GM12878 (cell line): ENCODE results near the gene ITIH2. TPM values are rescaled to one million over a fixed set of nuclear protein-coding genes. Genes with fewer than 3 reads are reported as not detected.

ENCODE experiments used
- ATAC-seq: fragments of 200-7000 bp; cut with Tn5 transposase; 3 replicates; pipeline ENCODE4 v1.9.1; 2020; ENCODE audit warnings: mild to moderate bottlenecking, moderate library complexity
- BruUV-seq: library from RNA; stranded (reverse); fragments of 400-500 nt; replicated peaks from 2 replicates; lab custom pipeline; 2021; lab: Mats Ljungman, UMichigan
- CTCF ChIA-PET: fragments of 300-600 bp; sonication (Branson Sonifier 250); formaldehyde crosslinking; extraction: SDS; loops from one replicate; lab custom pipeline; 2021; ENCODE audit warnings: inconsistent platforms; lab: Yijun Ruan, JAX
- POLR2A ChIA-PET: fragments of 350-600 bp; formaldehyde crosslinking; extraction: SDS; loops from one replicate; lab custom pipeline; 2021; ENCODE audit warnings: inconsistent platforms; lab: Charles Lee
- RAD21 ChIA-PET: fragments of 300-600 bp; sonication (Branson Sonifier 250); formaldehyde crosslinking; loops from one replicate; lab custom pipeline; 2023; ENCODE audit warnings: antibody characterized with exemption; ENCODE audit not compliant: unreplicated experiment; lab: Charles Lee
- SMC1A ChIA-PET: fragments of 300-600 bp; sonication (Branson Sonifier 250); formaldehyde crosslinking; loops from one replicate; lab custom pipeline; 2023; ENCODE audit not compliant: unreplicated experiment, uncharacterized antibody; lab: Charles Lee
- DNase-seq: peaks from one replicate; pipeline ENCODE4 v3.0.0-alpha.2; 2011; ENCODE audit warnings: low read depth, low spot score
- FAIRE-seq: peaks from 3 replicates; lab custom pipeline; 2011; peaks lifted over from hg19 to GRCh38; lab: Jason Lieb, UNC
- H2AFZ ChIP-seq: 2 replicates; pipeline ENCODE4 v1.6.0; 2011; ENCODE audit warnings: low read depth, low read length, control low read depth; ENCODE audit not compliant: control insufficient read depth
- H3K27ac ChIP-seq: 2 replicates; pipeline ENCODE4 v1.5.1; 2011; ENCODE audit warnings: control low read depth; ENCODE audit not compliant: control insufficient read depth, insufficient read depth
- H3K27me3 ChIP-seq, 2 experiments: replicated peaks in 1 of 2; 2 replicates each; pipeline versions ENCODE4 v1.6.0 to v1.6.1; 2011; ENCODE audit warnings: low read length in 1 of 2; ENCODE audit not compliant: control insufficient read depth in 2 of 2, insufficient read depth in 2 of 2
- H3K36me3 ChIP-seq, 2 experiments: 2 replicates each; pipeline ENCODE4 v1.5.1; 2011; ENCODE audit warnings: low read length in 1 of 2; ENCODE audit not compliant: control insufficient read depth in 2 of 2, insufficient read depth in 2 of 2
- H3K4me1 ChIP-seq: 2 replicates; pipeline ENCODE4 v1.6.1; 2011; ENCODE audit warnings: mild to moderate bottlenecking, low read length, moderate library complexity, mixed read lengths; ENCODE audit not compliant: control insufficient read depth, insufficient read depth
- H3K4me2 ChIP-seq: 2 replicates; pipeline ENCODE4 v1.6.0; 2011; ENCODE audit warnings: control low read depth; ENCODE audit not compliant: control insufficient read depth, insufficient read depth
- H3K4me3 ChIP-seq: fragments of 200-600 bp; sonication (generic); 2 replicates; pipeline ENCODE4 v1.5.1; 2016
- H3K79me2 ChIP-seq: 2 replicates; pipeline ENCODE4 v1.6.0; 2011; ENCODE audit warnings: low read length; ENCODE audit not compliant: control insufficient read depth, insufficient read depth
- H3K9ac ChIP-seq: 2 replicates; pipeline ENCODE4 v1.8.0; 2011; ENCODE audit warnings: low read length, control low read depth, mixed read lengths; ENCODE audit not compliant: control insufficient read depth, insufficient read depth
- H3K9me3 ChIP-seq: replicated peaks from 3 replicates; pipeline ENCODE4 v1.5.1; 2011; ENCODE audit warnings: mild to moderate bottlenecking, low read length; ENCODE audit not compliant: control insufficient read depth, insufficient read depth
- H4K20me1 ChIP-seq: 2 replicates; pipeline ENCODE4 v1.6.0; 2011; ENCODE audit not compliant: control insufficient read depth, insufficient read depth
- ATF7 ChIP-seq: fragments of 450-650 bp; IDR thresholded peaks from 2 replicates; pipeline ENCODE4 v1.6.1; 2016; ENCODE audit warnings: low read depth, mild to moderate bottlenecking
- DPF2 ChIP-seq: fragments of 450-650 bp; IDR thresholded peaks from 2 replicates; pipeline ENCODE4 v1.6.1; 2017; ENCODE audit warnings: mild to moderate bottlenecking
- ESRRA ChIP-seq: IDR thresholded peaks from 2 replicates; pipeline ENCODE4 v1.6.1; 2012; ENCODE audit warnings: mild to moderate bottlenecking, low read length, improper control_type of control experiment
- HSF1 ChIP-seq: fragments of 150-350 bp; IDR thresholded peaks from 2 replicates; pipeline ENCODE4 v1.6.1; 2014; ENCODE audit warnings: mild to moderate bottlenecking, low read depth, low read length
- IRF5 ChIP-seq: fragments of 450-650 bp; IDR thresholded peaks from 2 replicates; pipeline ENCODE4 v1.6.1; 2017; ENCODE audit warnings: borderline replicate concordance
- LARP7 ChIP-seq: fragments of 450-650 bp; IDR thresholded peaks from 2 replicates; pipeline ENCODE4 v1.6.1; 2017; ENCODE audit warnings: mild to moderate bottlenecking
- NKRF ChIP-seq: fragments of 450-650 bp; conservative IDR thresholded peaks from 2 replicates; pipeline ENCODE4 v1.6.1; 2017; ENCODE audit warnings: mild to moderate bottlenecking, moderate library complexity
- SMAD5 ChIP-seq: IDR thresholded peaks from 2 replicates; pipeline ENCODE4 v1.6.1; 2016; ENCODE audit warnings: antibody characterized with exemption, low read depth
- ZNF217 ChIP-seq: fragments of 450-650 bp; IDR thresholded peaks from 2 replicates; pipeline ENCODE4 v1.6.1; 2017; ENCODE audit warnings: antibody characterized with exemption, mild to moderate bottlenecking
- WGBS: methylation state at CpG from one replicate; pipeline ENCODE4 v1.1.6; 2016; ENCODE audit warnings: low lambda C conversion rate; ENCODE audit not compliant: insufficient replicate concordance, insufficient coverage; ENCODE audit errors: missing lambda C conversion rate; 5-methylcytosine and 5-hydroxymethylcytosine counted together
- in situ Hi-C: fragments of 300-500 bp; cut with MboI; formaldehyde crosslinking; loops from 9 replicates; pipeline ENCODE4 v1.14.3; 2018; ENCODE audit warnings: mixed read lengths
- intact Hi-C: fragments of 100-400 bp; cut with micrococcal nuclease; formaldehyde crosslinking; loops from one replicate; pipeline ENCODE4 v1.14.2; 2022; ENCODE audit not compliant: unreplicated experiment
- polyA plus RNA-seq, 11 experiments: library from polyadenylated mRNA; depleted of rRNA in 4 of 11; unstranded in 6 of 11; stranded (reverse) in 5 of 11; fragments of >200 nt; fragmentation: Nextera tagmentation in 4 of 11; fragmentation: Illumina TruSeq in 1 of 11; extraction: Ambion mirVana in 4 of 11; extraction: Trizol in 1 of 11; gene quantifications; 1 replicate in 1 of 11; 2 replicates in 10 of 11; pipeline versions ENCODE4 v1.2.1 to v1.2.3, GENCODE V29; 2011 to 2016; ENCODE audit warnings: inconsistent platforms in 2 of 11, missing spikeins in 2 of 11, low read depth in 1 of 11
- total RNA-seq, 4 experiments: library from RNA; depleted of rRNA in 3 of 4; stranded (reverse); fragments of >200 nt in 3 of 4; fragmentation: Illumina TruSeq in 1 of 4; extraction: Trizol in 1 of 4; gene quantifications; 2 replicates each; pipeline versions ENCODE4 v1.2.1 to v1.2.3, GENCODE V29; 2013 to 2021
- TF ChIP-seq, protein P1 (sequence below): IDR thresholded peaks from 2 replicates; pipeline ENCODE4 v1.6.1; 2012; ENCODE audit warnings: low read depth, low read length, improper control_type of control experiment

Gene ITIH2
- total and polyA plus RNA-seq, 10 of the 15 experiments (the other 5 are each of a cell fraction or from before 2014, with no cell fraction given), result 0.05 to 0.72 (median 0.53) TPM; not detected in 7

- SMC1A ChIA-PET, result interaction anchor here (1.3 to 1.7 kb wide), 2 partner anchors 36 to 136 kb away, joined by 3 to 4 read pairs; no protein-coding TSS in a partner anchor
- DNase-seq (no peak), FAIRE-seq (no peak), ATAC-seq (no peak)
- Histone ChIP-seq H2AFZ (no peak overlapping the region), H3K79me2 (no peaks in the 10 kb centered on the region), H3K27ac (no peak overlapping the region), H3K4me1 (no peaks in the 10 kb centered on the region), H3K9me3 (no peaks in the 10 kb centered on the region), H3K4me2 (no peak overlapping the region), H3K36me3 (no peaks in the 10 kb centered on the region), H3K9ac (no peak overlapping the region), H3K4me3 (no peak overlapping the region), H3K27me3 (peaks cover 0 to 11% of the 10 kb centered on the region in 2 experiments), H4K20me1 (no peaks in the 10 kb centered on the region)
- POLR2A ChIA-PET, result no interaction called here
- TF ChIP-seq, protein P1, sequence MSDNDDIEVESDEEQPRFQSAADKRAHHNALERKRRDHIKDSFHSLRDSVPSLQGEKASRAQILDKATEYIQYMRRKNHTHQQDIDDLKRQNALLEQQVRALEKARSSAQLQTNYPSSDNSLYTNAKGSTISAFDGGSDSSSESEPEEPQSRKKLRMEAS, result no peak
- no peak for TF ChIP-seq IRF5
- no peak for TF ChIP-seq SMAD5
- TF ChIP-seq ATF7, result no peak
- TF ChIP-seq NKRF, result no peak
- TF ChIP-seq DPF2, result no peak
- TF ChIP-seq ZNF217, result no peak
- no peak for TF ChIP-seq HSF1
- no peak for TF ChIP-seq LARP7
- no peak for TF ChIP-seq ESRRA
- 51% methylated on average over 3 of the region's 3 CpGs for WGBS
- intact Hi-C loops (no loop called here), in situ Hi-C loops (no loop called here)
- CTCF ChIA-PET, result interaction anchor here (1.3 to 1.4 kb wide), 2 partner anchors 17 to 144 kb away, joined by 3 to 8 read pairs; no protein-coding TSS in a partner anchor
- RAD21 ChIA-PET, result no interaction called here
- no TSS peak for BruUV-seq
These were observed 33.0 kb upstream of the ITIH2 start for GRCh38 chr10:7670157-7670556.
